ENCODE measurements around the gene CASQ2. TPM values are rescaled to one million over a fixed set of nuclear protein-coding genes. Genes with fewer than 3 reads are reported as not detected.

CASQ2 gene
- total RNA-seq, 1 donor from 2014 or later = not detected

DNA sequence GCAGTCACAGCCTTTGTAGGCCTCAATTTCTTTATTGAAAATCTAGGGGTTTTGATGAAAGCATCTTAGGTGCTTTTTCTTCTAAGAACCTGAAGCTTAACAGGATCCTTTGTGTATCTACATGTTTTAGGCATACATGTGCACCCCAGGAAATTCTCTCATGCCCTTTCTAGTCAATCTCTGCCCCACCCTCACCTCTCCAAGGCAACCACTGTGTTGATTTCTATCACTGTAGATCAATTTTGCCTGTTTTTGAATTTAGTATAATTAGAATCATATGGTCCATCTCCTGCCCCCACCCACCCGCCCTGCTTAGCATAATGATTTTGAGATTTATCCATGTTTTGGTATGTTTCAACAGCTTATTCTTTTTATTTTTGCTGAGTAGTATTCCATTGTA, 107.4 kb downstream of the CASQ2 start:
- Mint-ChIP-seq H3K36me3 (peaks cover 17% of the 10 kb centered on the region), H3K27ac (no peak overlapping the region)

DNA sequence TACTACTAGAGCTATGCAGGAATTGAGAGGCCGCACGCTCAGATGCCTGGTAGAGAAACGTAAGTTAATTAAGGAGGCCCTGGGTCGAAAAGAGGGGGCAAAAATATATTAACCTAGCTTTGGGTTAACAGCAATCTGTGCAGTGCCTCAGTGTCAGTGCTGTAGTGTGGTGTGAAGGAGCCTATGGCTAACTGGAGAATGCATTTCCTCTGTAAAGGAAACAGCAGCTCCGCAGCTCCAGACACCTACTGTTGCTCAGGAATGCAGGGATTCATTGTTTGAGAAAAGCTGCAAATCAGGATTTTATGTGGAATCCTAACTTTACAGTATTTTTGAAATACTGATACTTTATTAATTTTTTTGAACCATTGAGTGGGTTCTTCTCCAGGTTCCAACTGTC, 108.4 kb downstream of the CASQ2 start:
- peaks cover 7% of the 10 kb centered on the region for H3K27me3 Mint-ChIP-seq (ENCODE audit: insufficient read depth, low read depth)
- peaks cover 9% of the 10 kb centered on the region for H3K4me1 Mint-ChIP-seq
- peaks cover 17% of the 10 kb centered on the region for H3K36me3 Mint-ChIP-seq
- H3K4me3 Mint-ChIP-seq = no peak overlapping the region
- Histone ChIP-seq H4K20me1 (ENCODE audit: low read depth) (peaks cover 4% of the 10 kb centered on the region), H3K4me3 (no peak overlapping the region), H3K4me2 (no peak overlapping the region), H3K27me3 (no peaks in the 10 kb centered on the region), H3F3A (ENCODE audit: low read depth) (no peaks in the 10 kb centered on the region), H3K79me2 (ENCODE audit: low read depth) (peaks cover 10% of the 10 kb centered on the region), H3K9ac (no peak overlapping the region), H3K4me1 (no peaks in the 10 kb centered on the region), H3K36me3 (no peaks in the 10 kb centered on the region), H2AFZ (replicated peaks) (no peak overlapping the region), H3K9me3 (ENCODE audit: low read depth) (no peaks in the 10 kb centered on the region), H3K27ac (no peak overlapping the region)
- H3K9me3 Mint-ChIP-seq = no peaks in the 10 kb centered on the region
- no peak for TF ChIP-seq EZH2phosphoT487 (IDR thresholded peaks at IDR 0.05)
- TF ChIP-seq EZH2 (IDR thresholded peaks at IDR 0.05) = no peak
- TF ChIP-seq, protein P1, sequence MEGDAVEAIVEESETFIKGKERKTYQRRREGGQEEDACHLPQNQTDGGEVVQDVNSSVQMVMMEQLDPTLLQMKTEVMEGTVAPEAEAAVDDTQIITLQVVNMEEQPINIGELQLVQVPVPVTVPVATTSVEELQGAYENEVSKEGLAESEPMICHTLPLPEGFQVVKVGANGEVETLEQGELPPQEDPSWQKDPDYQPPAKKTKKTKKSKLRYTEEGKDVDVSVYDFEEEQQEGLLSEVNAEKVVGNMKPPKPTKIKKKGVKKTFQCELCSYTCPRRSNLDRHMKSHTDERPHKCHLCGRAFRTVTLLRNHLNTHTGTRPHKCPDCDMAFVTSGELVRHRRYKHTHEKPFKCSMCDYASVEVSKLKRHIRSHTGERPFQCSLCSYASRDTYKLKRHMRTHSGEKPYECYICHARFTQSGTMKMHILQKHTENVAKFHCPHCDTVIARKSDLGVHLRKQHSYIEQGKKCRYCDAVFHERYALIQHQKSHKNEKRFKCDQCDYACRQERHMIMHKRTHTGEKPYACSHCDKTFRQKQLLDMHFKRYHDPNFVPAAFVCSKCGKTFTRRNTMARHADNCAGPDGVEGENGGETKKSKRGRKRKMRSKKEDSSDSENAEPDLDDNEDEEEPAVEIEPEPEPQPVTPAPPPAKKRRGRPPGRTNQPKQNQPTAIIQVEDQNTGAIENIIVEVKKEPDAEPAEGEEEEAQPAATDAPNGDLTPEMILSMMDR (IDR thresholded peaks at IDR 0.05) = no peak
- no peak overlapping the region for H3K27ac Mint-ChIP-seq
- DNase-seq (ENCODE audit: low spot score) = no peak

More for the DNA sequence above, 107.4 kb downstream of the CASQ2 start:
- H3K9me3 Mint-ChIP-seq = no peaks in the 10 kb centered on the region
- peaks cover 10% of the 10 kb centered on the region for H3K79me2 ChIP-seq (ENCODE audit: low read depth)
- peaks cover 3% of the 10 kb centered on the region for H3K4me1 Mint-ChIP-seq
- H3K4me3 Mint-ChIP-seq = no peak overlapping the region
- H4K20me1 ChIP-seq (ENCODE audit: low read depth) = peaks cover 4% of the 10 kb centered on the region
- no peaks in the 10 kb centered on the region for H3K4me1 ChIP-seq
- H3K36me3 ChIP-seq = no peaks in the 10 kb centered on the region
- H3K9ac ChIP-seq = no peak overlapping the region
- DNase-seq (ENCODE audit: low spot score) = no peak
- H3K27ac ChIP-seq = no peak overlapping the region
- H3K4me2 ChIP-seq = no peak overlapping the region
- TF ChIP-seq EZH2phosphoT487 (IDR thresholded peaks at IDR 0.05) = no peak
- TF ChIP-seq EZH2 (IDR thresholded peaks at IDR 0.05) = no peak
- TF ChIP-seq, protein P1 (IDR thresholded peaks at IDR 0.05) = no peak
- no peak overlapping the region for H3K4me3 ChIP-seq
- no peaks in the 10 kb centered on the region for H3F3A ChIP-seq (ENCODE audit: low read depth)
- no peaks in the 10 kb centered on the region for H3K9me3 ChIP-seq (ENCODE audit: low read depth)
- H2AFZ ChIP-seq (replicated peaks) = no peak overlapping the region
- H3K27me3 Mint-ChIP-seq (ENCODE audit: insufficient read depth, low read depth) = peaks cover 7% of the 10 kb centered on the region
- no peaks in the 10 kb centered on the region for H3K27me3 ChIP-seq

DNA sequence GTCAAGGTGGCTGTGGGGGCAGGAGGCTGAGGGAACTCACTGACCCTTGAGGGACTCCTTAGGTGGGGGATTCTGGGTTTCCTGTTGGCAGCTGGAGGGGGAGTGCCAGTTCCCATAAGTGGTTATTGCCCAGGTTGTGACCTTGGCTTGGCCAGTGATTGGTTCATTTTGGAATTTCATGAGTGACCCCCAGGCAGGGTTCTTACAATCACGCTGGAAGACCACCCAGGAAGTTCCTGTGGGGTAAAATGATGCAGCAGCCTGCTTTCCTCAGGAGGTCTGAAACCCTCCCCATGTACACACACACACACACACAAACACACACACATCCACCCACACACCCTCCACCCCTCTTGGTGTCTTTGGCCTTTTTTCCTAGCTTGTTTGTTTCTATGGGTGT, 109.9 kb downstream of the CASQ2 start:
- no peak overlapping the region for H3K27ac Mint-ChIP-seq
- TF ChIP-seq EZH2 (IDR thresholded peaks at IDR 0.05) (no peak), EZH2phosphoT487 (IDR thresholded peaks at IDR 0.05) (no peak)
- TF ChIP-seq, protein P1 (IDR thresholded peaks at IDR 0.05) = no peak
- DNase-seq (ENCODE audit: low spot score) = no peak

More for the DNA sequence above, 109.9 kb downstream of the CASQ2 start:
- Histone ChIP-seq H3K27ac (no peak overlapping the region), H3K4me1 (peaks cover 5% of the 10 kb centered on the region), H3K4me3 (no peak overlapping the region), H3K9ac (no peak overlapping the region), H3K79me2 (ENCODE audit: low read depth) (peaks cover 10% of the 10 kb centered on the region), H3K4me2 (no peak overlapping the region), H3K27me3 (no peaks in the 10 kb centered on the region), H3F3A (ENCODE audit: low read depth) (no peaks in the 10 kb centered on the region), H3K9me3 (ENCODE audit: low read depth) (no peaks in the 10 kb centered on the region), H3K36me3 (no peaks in the 10 kb centered on the region), H4K20me1 (ENCODE audit: low read depth) (peaks cover 4% of the 10 kb centered on the region), H2AFZ (replicated peaks) (no peak overlapping the region)
- peaks cover 21% of the 10 kb centered on the region for H3K4me1 Mint-ChIP-seq
- peaks cover 7% of the 10 kb centered on the region for H3K27me3 Mint-ChIP-seq (ENCODE audit: insufficient read depth, low read depth)
- no peaks in the 10 kb centered on the region for H3K9me3 Mint-ChIP-seq
- H3K36me3 Mint-ChIP-seq = peaks cover 11% of the 10 kb centered on the region
- H3K4me3 Mint-ChIP-seq = no peak overlapping the region
